Hematopoietic multipotent progenitor cell (in vitro differentiated cells): ENCODE measurements around the gene MVD. TPM values are rescaled to one million over a fixed set of nuclear protein-coding genes. Genes with fewer than 3 reads are reported as not detected.

ENCODE experiments used
- DNase-seq, 3 donors: peaks; one replicate each; pipeline ENCODE4 v3.0.0-alpha.2; 2011 to 2015; ENCODE audit warnings: low read depth in 2 of 3, low spot score in 2 of 3
- total RNA-seq: library from RNA; depleted of rRNA; stranded (reverse); fragments of >200 nt; gene quantifications from one replicate; pipeline ENCODE4 v1.2.3, GENCODE V29; 2012

The MVD gene
- total RNA-seq, 1 donor, result 38.2 TPM

DNA sequence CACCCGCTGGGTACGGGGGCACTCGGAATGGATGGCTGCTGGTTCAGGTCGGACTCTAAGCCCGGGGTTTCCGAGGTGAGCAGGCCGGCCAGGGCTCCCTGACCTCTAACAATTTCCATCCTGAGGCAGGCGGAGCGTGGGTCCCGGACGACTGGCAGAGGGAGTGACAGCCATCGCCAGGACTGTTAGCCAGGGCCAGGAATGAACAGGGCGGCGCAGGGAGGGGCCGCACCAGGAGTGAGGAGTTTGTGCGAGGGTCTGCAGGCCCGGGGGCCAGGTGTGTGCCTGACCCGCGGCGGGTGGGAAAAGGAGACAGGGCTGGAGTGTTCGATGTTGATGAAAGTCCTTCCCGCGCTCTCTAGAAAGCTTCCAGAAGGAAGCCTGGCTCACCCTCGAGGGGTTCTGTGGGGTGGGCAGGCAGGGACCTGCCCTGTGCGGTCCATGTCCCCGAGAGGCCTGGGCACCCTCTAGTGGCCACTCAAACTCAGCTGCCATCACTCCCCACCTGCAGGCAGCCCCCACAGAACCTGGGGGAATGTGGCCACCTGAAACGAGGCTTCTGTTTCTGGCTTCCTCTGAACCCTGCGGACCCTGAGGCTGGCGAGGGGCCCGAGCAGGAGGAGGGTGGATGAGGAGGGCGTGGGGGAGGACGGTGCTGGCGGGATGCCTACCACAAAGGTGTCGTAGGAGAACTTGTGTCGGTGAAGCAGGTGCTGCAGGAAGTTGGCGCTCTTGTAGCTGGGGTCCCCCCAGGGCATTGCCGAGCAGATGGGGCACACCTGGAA lies 35.1 kb upstream of the MVD start:
- no peak for DNase-seq

DNA sequence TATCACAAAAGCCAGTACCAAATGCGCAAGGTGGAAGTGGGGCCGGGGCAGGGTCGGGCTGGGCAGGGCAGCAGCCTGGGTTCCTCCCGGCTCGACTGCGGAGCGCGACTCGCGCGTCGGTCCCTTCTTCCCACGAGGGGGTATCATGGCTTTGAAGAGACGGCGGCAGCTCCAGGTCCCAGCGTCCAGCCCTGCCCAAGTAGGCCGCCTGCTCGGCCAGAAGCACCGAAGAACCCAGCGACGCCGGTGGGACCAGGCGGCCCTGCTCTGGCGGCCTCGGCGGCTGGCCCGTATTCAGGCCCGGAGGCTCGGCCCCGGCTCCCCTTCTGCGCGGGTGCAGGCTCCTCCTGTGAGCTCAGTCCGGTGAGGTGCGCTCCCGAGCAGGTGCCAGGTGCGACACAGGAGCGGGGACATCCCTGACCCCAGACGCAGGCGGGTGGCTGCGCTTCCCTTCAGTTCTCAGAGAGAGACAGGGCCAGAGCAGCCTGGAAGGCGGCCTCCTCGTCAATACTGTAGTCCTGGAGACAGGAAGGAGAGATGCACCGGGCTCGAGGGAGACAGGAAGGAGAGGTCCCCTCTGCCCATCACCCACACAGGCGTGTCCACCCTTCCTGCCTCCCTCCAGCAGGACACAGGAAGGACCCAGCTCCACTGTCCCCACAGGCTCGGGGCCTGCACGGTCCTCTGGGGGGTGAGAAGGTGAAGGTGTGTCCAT lies 34.4 kb upstream of the MVD start:
- no peak for DNase-seq

DNA sequence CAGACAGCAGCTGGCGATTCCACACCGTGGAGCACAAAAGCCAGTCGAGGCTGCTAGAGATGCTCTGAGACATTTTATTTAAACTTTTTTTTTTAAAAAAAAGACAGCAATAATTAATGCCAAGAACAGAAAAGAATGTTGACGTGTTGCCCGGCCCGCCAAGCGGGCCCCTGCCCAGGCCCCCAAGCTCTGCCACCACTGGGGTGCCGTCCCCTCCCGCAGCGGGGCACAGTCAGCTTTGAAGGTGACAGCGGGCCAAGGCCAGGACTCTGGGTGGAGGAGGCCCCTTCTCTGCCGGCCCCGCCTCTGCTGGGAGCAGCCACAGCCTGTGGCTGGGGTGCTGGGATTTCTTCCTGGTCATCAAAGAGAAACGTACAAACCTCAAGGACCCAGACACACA lies 33.5 kb upstream of the MVD start:
- no peak for DNase-seq

DNA sequence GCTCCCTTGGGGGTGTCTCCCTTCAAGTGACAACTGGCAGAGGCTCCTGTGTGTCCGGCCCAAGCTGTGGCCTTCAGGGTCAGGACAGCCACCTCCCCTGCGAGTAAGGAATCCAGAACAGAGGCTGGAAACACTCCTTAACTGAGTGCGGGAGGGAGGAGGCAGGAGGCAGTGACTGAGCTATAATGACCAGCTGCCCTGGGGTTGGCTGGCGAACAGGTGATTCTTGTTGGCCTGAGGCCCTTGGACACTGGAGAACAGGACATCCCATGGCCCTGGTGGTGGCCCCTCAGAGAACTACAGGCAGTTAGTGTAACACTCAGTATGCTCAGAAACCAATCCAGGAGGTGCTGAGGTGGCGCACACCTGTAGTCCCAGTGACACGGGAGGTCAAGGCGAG lies 32.9 kb upstream of the MVD start:
- no peak for DNase-seq

DNA sequence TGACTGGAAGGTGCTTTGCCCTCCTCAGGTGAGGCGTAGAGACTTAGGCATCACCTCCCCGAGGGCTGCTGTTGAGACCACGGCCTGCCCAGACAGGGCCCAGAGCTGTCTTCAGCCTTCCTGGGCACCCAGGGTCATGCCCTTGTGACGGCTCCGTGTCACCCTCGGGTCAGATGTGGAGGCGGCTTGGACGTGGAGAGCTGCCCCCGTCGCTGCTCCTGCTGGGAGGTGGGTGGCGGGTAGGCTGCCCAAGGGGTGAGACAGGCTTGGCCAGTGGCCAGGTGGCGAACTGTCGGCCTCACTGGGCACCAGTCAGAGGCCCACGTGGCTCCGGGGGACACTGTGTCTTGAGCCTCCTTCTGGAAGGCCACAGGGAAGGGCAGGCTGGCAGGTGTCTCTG lies 32.3 kb upstream of the MVD start:
- no peak for DNase-seq

DNA sequence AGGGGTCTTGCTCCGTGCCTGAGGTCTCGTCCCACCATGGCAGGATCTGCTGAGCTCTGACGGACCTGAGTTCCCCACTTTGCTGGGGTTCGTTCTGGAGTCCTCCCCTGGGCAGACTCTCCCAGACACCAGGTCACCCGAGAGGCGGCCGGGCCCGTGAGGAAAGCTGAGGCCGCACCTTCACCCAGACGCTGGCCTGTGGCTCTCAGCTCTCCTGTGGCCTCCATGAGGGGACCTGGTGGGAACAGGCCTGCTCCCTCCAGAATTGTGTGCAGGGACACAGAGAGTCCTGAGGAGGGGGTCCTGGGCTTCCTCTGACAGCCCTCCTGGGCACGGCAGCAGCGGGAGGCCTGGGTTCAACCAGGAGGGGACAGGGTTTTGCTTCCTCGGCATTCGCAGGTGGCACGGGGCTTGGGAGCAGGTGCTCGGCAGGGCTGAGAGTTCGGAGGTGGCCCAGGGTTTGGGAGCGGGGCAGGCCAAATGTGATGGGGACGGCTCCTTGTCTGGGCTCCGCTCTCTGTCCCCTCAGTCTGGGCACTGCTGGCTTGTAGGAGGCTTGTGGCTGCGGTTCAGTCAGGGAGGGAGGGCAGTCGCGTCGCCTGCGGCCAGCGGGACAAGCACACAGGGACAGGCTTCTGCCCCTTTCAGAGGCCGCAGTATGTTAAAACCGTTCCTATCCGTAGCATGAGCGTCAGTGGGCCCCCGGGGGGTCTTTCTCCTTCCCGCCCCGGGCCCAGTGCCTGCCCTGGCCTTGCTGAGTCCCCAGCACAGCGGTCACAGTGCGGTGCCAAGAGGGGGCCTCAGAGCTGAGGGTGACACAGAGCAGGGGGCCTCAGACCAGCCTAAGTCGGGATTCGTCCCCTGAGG lies 31.6 kb upstream of the MVD start:
- DNase-seq, result no peak

DNA sequence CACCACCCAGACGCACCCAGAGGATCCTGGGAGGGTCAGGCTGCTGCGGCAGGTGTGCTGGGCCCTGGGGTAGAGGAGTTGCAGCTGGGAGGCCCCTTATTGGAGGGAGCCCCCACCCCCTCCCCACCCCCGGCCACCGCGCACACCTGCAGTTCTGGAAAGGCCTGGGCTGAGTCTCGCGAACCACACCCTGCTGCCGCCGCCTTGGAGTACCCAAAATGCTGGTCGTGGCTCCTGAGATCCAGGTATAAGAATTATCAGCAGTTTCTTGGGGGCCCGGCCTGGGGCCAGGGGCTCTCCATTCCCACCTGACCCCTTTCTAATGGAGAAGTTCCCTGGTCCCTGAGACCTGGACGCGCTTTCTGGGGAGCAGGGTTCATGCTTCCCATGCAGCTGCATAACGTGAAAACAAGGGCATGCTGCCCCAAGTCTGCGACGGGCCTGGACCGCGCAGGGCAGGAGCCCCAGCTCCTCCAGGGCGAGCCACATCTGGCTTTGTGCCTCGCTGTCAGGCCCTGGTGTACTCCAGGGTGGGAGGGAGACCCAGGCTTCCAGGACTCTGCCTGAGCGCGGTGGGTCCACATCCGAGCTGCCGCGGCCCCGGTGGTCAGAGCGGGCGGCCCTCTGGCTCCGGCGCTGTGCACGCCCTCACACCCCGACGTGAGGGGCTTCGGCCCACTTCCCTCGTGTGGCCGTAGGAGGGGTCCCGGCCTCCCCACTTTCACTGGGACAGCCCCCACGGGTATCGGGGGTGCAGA lies 30.7 kb upstream of the MVD start:
- no peak for DNase-seq

DNA sequence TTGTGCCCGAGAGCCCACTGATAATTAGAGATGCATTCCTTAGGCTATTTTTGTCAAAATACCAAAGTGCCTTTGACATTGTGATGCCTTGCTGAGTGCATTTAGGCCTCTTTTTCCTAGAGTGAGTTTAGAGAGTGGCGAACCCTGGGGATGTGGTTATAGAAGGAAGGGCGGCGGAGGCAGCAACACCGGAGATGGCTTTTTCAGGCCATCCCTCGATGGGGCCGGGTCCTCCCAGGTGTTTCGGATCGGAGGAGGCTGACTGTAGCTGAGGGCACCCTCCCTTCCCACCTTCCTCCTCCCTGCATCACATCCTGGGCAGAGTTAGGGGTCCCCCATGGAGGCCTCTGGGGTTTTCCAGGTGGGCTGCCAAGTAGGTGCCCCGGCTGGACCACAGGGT lies 30.0 kb upstream of the MVD start:
- no peak for DNase-seq

DNA sequence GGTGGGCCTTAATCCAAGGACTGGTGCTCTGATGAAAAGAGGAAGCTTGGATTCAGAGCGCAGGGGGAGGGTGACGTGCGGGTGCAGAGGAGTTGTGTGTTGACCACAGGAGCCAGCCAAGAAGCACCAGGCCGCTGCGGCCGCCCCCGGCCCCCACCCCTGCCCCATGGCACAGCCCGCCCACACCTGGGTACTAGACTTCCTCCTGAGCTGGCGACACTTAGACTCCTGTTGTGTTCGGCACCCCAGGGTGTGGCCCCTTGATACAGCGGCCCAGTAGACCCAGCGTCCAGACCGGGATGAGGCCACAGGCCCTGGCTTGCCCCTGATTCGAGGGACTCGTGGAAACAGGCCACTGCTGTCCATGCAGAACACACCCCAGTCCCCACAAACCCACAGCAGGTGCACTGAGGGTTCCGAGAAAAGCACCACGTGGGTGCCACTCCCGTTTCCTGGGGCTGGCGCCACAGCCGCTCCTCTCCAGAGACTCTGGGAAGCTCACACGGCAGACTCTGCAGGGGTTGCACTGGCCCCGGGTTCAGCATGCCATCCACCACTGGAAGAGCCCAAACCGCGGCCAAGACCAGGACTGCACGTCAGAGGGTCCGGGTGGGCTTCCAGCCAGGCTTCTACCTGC lies 29.2 kb upstream of the MVD start:
- DNase-seq, result peak in 2 of 3 donors; percentile 72 to 82

DNA sequence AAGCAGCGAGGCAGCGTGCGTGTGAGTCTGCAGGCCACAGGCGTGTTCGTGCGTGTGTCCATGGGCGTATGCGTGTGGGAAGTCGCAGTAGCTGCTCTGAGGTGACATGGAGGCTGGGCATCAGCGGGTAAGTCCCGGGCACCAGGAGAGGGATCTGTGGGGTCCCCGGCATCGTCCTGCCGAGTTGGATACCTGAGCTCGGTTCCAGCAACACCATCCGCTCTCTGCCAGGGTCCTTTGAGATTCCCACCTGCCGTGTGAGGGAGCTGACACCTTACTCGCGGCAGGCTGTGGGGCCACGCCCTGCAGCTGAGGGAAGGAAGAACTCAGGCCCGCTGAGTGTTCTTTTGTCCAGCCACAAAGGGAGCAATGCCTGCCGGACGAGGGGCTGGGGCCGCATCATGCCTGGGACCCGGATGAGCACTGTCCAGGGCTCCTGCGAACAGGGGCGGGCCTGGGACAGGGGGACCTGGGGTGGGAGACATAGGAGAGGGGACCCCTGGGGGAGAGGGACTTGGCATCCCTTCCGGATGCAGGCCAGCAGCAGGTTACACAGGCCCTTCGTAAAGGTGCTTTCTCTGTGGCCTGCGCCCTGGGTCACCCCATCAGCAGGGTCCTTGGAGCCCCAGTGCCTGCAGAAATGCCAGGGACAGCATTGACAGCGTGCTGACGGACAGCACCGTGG lies 28.4 kb upstream of the MVD start:
- no peak for DNase-seq

DNA sequence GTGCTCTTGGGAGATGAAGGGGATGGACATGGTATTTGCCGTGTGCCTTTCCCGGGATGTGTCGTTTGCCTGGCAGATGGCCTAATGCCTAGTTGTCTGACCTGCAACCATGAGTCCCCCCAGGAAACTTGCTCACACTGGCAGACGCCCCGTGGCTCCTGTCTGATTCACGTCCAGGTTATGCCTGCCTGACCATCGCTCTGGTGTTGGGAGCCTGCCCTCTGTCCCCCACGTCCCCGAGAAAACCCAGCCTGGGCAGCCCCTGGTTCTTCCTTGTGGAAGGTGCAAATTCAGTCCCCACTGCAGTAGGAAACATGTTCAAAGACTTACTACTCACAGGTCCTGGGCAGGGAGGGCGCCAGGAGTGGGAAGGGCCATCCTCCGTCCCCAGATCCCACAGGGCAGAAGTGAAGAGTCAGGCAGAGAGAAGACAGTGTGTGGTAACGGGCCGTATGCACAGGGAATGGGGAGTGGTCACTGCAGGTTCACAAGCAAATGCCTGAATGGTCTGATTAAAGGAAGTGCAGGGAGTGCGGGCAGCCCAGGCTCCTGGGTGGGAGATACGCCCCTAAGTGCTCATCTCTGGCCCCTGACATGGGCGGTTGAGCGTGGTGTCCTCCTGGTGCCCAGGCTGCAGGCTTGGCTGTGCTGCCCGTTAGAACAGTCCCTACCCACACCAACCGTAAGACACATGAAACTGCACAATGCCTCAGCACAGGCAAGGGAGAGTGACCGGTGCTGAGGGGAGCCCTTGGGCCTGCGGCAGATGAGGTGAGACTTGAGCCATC lies 27.6 kb upstream of the MVD start:
- no peak for DNase-seq

DNA sequence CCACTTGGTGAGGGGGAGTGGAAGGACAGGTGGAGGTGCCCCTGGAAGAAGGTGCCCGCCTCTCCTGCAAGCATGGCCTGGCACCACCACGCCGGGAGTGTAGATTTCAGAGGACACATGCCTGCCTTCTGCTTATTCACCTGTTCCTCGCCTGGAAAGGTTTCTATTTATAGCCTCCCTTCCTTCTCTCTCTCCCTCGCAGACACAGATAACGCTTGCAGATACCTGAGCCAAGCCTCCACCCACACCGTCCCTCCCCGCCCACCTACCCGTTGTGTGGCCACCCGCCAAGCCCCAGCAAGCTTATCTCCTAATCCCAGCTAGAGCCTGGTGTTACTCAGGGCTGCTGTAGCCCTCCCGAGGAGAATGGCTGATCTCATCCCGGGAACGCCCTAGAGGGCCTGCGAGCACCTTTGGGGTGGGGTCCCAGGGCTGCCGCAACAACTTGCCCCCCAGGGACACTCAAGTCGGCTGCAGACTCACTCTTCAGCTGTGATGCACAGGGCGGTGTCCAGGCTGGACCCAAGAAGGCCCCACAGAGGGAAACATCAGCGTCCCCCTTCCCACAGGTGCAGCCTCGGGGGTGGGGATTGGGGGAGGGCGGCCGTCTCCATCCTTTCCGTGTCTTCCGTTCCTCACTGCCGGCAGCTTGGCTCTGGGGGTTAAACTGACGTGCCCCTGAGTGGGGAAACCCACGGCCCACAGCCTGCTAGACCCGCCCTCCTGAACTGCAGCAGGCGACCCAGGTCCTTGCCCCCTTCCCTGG lies 25.3 kb upstream of the MVD start:
- no peak for DNase-seq

DNA sequence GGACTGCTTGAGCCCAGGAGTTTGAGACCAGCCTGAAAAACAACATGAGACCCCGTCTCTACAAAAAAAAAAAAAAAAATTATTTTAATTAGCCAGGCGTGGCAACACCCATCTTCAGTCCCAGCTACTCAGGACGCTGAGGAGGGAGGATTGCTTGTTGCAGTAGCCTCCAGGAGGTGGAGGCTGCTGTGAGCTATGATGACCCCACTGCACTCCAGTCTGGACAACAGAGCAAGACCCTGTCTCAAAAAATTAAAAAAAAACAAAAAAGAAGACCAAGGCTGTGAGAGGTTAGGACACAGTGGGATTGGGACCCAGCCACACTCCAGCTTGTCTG lies 24.8 kb upstream of the MVD start:
- DNase-seq, result no peak

DNA sequence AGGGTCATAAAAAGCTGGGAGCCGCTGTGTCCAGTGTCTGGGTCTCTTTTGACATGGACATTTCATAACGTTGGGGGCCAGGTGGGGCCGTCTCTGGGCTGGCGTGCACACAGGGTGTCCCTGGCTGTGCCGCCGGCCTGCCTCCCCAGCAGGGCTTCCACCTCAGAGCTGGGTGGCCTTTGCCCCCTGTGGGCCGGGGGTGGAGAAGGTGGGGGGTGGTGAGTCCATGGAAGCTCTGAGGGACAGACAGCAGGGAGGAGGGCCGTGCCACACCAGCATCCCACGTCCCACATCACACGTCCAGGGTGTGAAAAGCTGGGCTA lies 24.3 kb upstream of the MVD start:
- no peak for DNase-seq

DNA sequence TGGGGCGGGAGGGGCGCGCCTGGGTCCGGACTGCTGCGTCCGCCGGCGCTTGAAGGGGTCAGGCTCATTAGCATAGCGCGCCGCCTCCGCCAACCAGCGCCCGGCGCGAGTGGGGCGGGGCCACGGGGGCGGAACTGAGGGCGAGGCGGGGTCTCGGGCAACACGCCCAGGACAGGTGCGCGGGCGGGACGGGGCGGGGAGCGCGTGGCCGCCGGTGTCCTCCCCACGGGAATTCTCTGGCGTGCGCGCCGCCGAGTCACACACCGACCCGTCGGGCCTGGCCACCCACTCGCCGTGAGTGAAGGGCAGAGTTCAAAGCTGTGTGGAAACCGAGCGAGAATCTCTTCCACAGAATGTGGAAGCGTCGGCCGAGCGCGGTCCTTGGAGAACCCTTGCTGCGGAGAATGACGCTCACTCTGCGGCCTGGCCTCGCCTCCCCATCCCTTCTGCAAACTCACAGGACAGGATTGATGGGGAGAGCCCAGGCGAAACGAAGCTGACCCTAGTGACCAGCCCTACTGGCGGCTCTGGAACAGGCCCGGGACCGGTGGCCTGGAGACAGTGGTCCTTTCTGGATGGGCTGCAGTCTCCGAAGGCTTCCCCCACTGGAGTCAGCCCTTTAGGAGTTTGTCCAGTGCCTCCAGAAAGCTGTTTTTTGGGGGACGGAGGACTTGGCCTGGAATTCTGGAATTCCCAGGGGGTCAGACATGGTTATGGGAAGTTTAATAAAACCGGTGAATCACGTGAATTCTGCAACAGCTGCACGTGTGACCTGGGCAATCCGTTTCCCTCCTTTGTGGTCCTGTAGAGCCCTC lies 23.8 kb upstream of the MVD start, which contains the start of gene SNAI3:
Gene SNAI3 (minus strand): TSS at position 69 of the 815 bp plus-strand sequence. CDS start 101 bp downstream, outside the sequence.
- DNase-seq, result peak in 2 of 3 donors; percentile 68 to 75

DNA sequence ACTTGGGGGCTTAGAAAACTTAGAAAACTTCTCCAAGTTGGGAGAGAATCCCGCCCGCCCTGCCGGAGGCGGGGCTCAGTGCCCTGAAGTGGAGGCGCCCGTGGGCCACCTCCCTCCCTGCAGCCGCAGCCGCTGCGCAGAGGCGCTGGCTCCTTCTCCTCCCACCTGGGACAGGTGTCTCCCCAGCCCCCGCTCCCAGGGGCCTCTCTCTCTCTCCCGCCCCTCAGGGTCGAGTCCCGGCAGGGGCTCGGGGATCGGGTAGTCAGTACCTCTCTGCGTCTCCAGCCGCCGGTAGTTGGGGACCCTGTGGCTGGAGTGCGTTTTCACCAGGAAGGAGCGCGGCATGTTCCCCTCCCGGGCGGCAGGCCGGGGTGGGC lies 23.2 kb upstream of the MVD start:
- DNase-seq, result peak in 1 of 3 donors; percentile 21
